Ovary (tissue), 3 donors: ENCODE data around the gene RBBP9.

Source experiments
- CTCF ChIP-seq, 3 donors: fragments of 450-650 bp in 2 of 3; fragments of 200-600 bp in 1 of 3; IDR thresholded peaks; one replicate each; pipeline versions ENCODE4 v1.5.1 to v1.8.0; 2016 to 2022; ENCODE audit warnings: antibody characterized with exemption in 3 of 3, mild to moderate bottlenecking in 1 of 3
- EP300 ChIP-seq: sonication (generic); formaldehyde crosslinking; IDR thresholded peaks from one replicate; pipeline ENCODE4 v1.6.1; 2017; ENCODE audit warnings: antibody characterized with exemption
- POLR2A ChIP-seq: fragments of 450-650 bp; IDR thresholded peaks from one replicate; pipeline ENCODE4 v1.6.1; 2017; ENCODE audit warnings: antibody characterized with exemption, mild to moderate bottlenecking, moderate library complexity
- donor health status: DM: no; HTN: no; CAD: no.

GRCh38 chr20:18515973-18516372 lies 18.9 kb upstream of the RBBP9 start:
- TF ChIP-seq CTCF (IDR thresholded peaks at IDR 0.05): no peak
- TF ChIP-seq POLR2A: no peak
- no peak for TF ChIP-seq EP300
